ENCODE measurements around the gene ZNF488. TPM values are rescaled to one million over a fixed set of nuclear protein-coding genes. Genes with fewer than 3 reads are reported as not detected.

ZNF488 gene
- total and polyA plus RNA-seq, 10 of the 15 experiments (the other 5 are each of a cell fraction or from before 2014, with no cell fraction given): not detected

GRCh38 chr10:47346581-47347302 is 37.4 kb downstream of the ZNF488 start:
- H3K4me2 ChIP-seq (ENCODE audit: control insufficient read depth, insufficient read depth): no peak overlapping the region
- in situ Hi-C loops (cut with MboI) (no loop called here), intact Hi-C loops (cut with micrococcal nuclease; ENCODE audit: unreplicated experiment) (no loop called here)
- no peaks in the 10 kb centered on the region for H3K36me3 ChIP-seq (ENCODE audit: control insufficient read depth in 2 of 2, insufficient read depth in 2 of 2, low read length in 1 of 2)
- ChIA-PET SMC1A (ENCODE audit: uncharacterized antibody, unreplicated experiment) (interaction anchor here (0.6 kb wide), 1 partner anchor 9 kb away, joined by 3 read pairs; no protein-coding TSS in a partner anchor), RAD21 (ENCODE audit: unreplicated experiment) (no interaction called here), POLR2A (no interaction called here), CTCF (interaction anchor here (0.6 kb wide), 1 partner anchor 299 kb away, joined by 3 read pairs; no protein-coding TSS in a partner anchor)
- H3K27me3 ChIP-seq (replicated peaks in 1 of 2; ENCODE audit: control insufficient read depth in 2 of 2, insufficient read depth in 2 of 2, low read length in 1 of 2): no peaks in the 10 kb centered on the region; a peak in 1 of 4 replicates
- DNase-seq (ENCODE audit: low read depth, low spot score) (no peak), ATAC-seq (no peak), FAIRE-seq (no peak)
- H3K4me1 ChIP-seq (ENCODE audit: control insufficient read depth, insufficient read depth, low read length): no peaks in the 10 kb centered on the region
- no TSS peak for BruUV-seq (replicated peaks)
- WGBS (ENCODE audit: insufficient coverage, insufficient replicate concordance, low lambda C conversion rate, missing lambda C conversion rate): 36% methylated on average over 13 of the region's 13 CpGs
- TF ChIP-seq TCF12 (IDR thresholded peaks at IDR 0.05; ENCODE audit: low read depth, low read length) (no peak), HCFC1 (IDR thresholded peaks at IDR 0.05; ENCODE audit: low read length) (no peak), CBX3 (IDR thresholded peaks at IDR 0.05; ENCODE audit: borderline replicate concordance, low read depth) (no peak), NFXL1 (IDR thresholded peaks at IDR 0.05; ENCODE audit: borderline replicate concordance) (no peak), MEF2B (IDR thresholded peaks at IDR 0.05; ENCODE audit: partially characterized antibody, poor library complexity, severe bottlenecking) (no peak), USF1 (IDR thresholded peaks at IDR 0.05; ENCODE audit: borderline replicate concordance, extremely low read length, insufficient read depth, low read depth, low read length) (no peak)
- TF ChIP-seq, protein P1, sequence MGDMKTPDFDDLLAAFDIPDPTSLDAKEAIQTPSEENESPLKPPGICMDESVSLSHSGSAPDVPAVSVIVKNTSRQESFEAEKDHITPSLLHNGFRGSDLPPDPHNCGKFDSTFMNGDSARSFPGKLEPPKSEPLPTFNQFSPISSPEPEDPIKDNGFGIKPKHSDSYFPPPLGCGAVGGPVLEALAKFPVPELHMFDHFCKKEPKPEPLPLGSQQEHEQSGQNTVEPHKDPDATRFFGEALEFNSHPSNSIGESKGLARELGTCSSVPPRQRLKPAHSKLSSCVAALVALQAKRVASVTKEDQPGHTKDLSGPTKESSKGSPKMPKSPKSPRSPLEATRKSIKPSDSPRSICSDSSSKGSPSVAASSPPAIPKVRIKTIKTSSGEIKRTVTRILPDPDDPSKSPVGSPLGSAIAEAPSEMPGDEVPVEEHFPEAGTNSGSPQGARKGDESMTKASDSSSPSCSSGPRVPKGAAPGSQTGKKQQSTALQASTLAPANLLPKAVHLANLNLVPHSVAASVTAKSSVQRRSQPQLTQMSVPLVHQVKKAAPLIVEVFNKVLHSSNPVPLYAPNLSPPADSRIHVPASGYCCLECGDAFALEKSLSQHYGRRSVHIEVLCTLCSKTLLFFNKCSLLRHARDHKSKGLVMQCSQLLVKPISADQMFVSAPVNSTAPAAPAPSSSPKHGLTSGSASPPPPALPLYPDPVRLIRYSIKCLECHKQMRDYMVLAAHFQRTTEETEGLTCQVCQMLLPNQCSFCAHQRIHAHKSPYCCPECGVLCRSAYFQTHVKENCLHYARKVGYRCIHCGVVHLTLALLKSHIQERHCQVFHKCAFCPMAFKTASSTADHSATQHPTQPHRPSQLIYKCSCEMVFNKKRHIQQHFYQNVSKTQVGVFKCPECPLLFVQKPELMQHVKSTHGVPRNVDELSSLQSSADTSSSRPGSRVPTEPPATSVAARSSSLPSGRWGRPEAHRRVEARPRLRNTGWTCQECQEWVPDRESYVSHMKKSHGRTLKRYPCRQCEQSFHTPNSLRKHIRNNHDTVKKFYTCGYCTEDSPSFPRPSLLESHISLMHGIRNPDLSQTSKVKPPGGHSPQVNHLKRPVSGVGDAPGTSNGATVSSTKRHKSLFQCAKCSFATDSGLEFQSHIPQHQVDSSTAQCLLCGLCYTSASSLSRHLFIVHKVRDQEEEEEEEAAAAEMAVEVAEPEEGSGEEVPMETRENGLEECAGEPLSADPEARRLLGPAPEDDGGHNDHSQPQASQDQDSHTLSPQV (IDR thresholded peaks at IDR 0.05): no peak
- H3K9me3 ChIP-seq (replicated peaks; ENCODE audit: control insufficient read depth, insufficient read depth, low read length): no peaks in the 10 kb centered on the region
- no peak overlapping the region for H3K27ac ChIP-seq (ENCODE audit: control insufficient read depth, insufficient read depth)
- no peak overlapping the region for H3K4me3 ChIP-seq
- no peak overlapping the region for H3K9ac ChIP-seq (ENCODE audit: control insufficient read depth, insufficient read depth, low read length)
- H2AFZ ChIP-seq (ENCODE audit: control insufficient read depth, low read depth, low read length): no peak overlapping the region
- H4K20me1 ChIP-seq (ENCODE audit: control insufficient read depth, insufficient read depth): no peaks in the 10 kb centered on the region
- no peaks in the 10 kb centered on the region for H3K79me2 ChIP-seq (ENCODE audit: control insufficient read depth, insufficient read depth, low read length)
